HG03342 (cell line): ENCODE measurements around the gene STK32C.

ENCODE experiments used
- ATAC-seq: cut with Tn5 transposase; IDR thresholded peaks from one replicate; pipeline ENCODE4 v1.9.1; 2021; ENCODE audit warnings: mild to moderate bottlenecking, moderate library complexity; ENCODE audit not compliant: unreplicated experiment

The STK32C gene

GRCh38 chr10:132189016-132189415, 118.7 kb downstream of the STK32C start:
- no peak for ATAC-seq

- ATAC-seq, result no peak
Observed at GRCh38 chr10:132188331-132188730, 119.4 kb downstream of the STK32C start.

GRCh38 chr10:132187430-132188138, 120.2 kb downstream of the STK32C start:
- ATAC-seq, result no peak

- ATAC-seq, result no peak
Observed at GRCh38 chr10:132186488-132187429, 121.0 kb downstream of the STK32C start, which contains the start of gene DPYSL4. DPYSL4 (plus strand) TSS chr10:132186948; CDS start chr10:132187064, 116 bp downstream.

GRCh38 chr10:132185601-132186487, 121.9 kb downstream of the STK32C start:
- no peak for ATAC-seq

GRCh38 chr10:132184816-132185593, 122.7 kb downstream of the STK32C start:
- no peak for ATAC-seq

GRCh38 chr10:132183046-132183445, 124.7 kb downstream of the STK32C start:
- no peak for ATAC-seq

GRCh38 chr10:132182591-132182990, 125.2 kb downstream of the STK32C start:
- ATAC-seq, result no peak

GRCh38 chr10:132181691-132182425, 125.9 kb downstream of the STK32C start:
- no peak for ATAC-seq

GRCh38 chr10:132180736-132181135, 127.0 kb downstream of the STK32C start:
- ATAC-seq, result no peak

GRCh38 chr10:132179551-132180392, 128.0 kb downstream of the STK32C start:
- no peak for ATAC-seq

GRCh38 chr10:132178672-132179545, 128.8 kb downstream of the STK32C start:
- no peak for ATAC-seq

GRCh38 chr10:132178046-132178445, 129.7 kb downstream of the STK32C start:
- no peak for ATAC-seq

- ATAC-seq, result no peak
Observed at GRCh38 chr10:132176623-132177500, 130.9 kb downstream of the STK32C start.

GRCh38 chr10:132175907-132176581, 131.7 kb downstream of the STK32C start:
- ATAC-seq, result no peak

- no peak for ATAC-seq
Observed at GRCh38 chr10:132175408-132175807, 132.3 kb downstream of the STK32C start.
